ENCODE measurements around the gene PRUNE1. TPM values are rescaled to one million over a fixed set of nuclear protein-coding genes. Genes with fewer than 3 reads are reported as not detected.

The PRUNE1 gene
- total RNA-seq, 2 experiments from 2014 or later = 18.8 to 20.8 TPM

GRCh38 chr1:151055581-151055980 is 47.3 kb downstream of the PRUNE1 start:
- H3K9me2 ChIP-seq (ENCODE audit: insufficient read depth, low read length) = no peaks in the 10 kb centered on the region
- no TSS peak for BruUV-seq (replicated peaks)
- no peak for DNase-seq (ENCODE audit: low spot score)
- ChIA-PET POLR2A (interaction anchor here (0.6 kb wide), 1 partner anchor 10 kb away, joined by 3 read pairs; no protein-coding TSS in a partner anchor), CTCF (ENCODE audit: unreplicated experiment) (no interaction called here)
- H3K9me3 ChIP-seq (ENCODE audit: low read length) = no peaks in the 10 kb centered on the region
- peaks cover 24% of the 10 kb centered on the region for H3K4me1 ChIP-seq (ENCODE audit: insufficient read depth, low read length, poor library complexity, severe bottlenecking)
- peaks cover 77% of the 10 kb centered on the region for H3K36me3 ChIP-seq (ENCODE audit: insufficient read depth, low read length)
- no peak overlapping the region for H3K4me3 ChIP-seq (ENCODE audit: low read depth, low read length, poor library complexity, severe bottlenecking)
- no peak overlapping the region for H3K4me2 ChIP-seq (ENCODE audit: low read length)
- TF ChIP-seq CTCF (conservative IDR thresholded peaks at IDR 0.05; ENCODE audit: low read length) = no peak
- no peak for TF ChIP-seq EZH2phosphoT487 (IDR thresholded peaks at IDR 0.05; ENCODE audit: borderline replicate concordance, low read depth, low read length)
- H3K79me2 ChIP-seq (ENCODE audit: insufficient read depth, low read depth, low read length) = peaks cover 44% of the 10 kb centered on the region
- H3K27ac ChIP-seq (ENCODE audit: low read depth, low read length, poor library complexity, severe bottlenecking) = no peak overlapping the region
- no peak overlapping the region for H2AFZ ChIP-seq (ENCODE audit: low read length)
- intact Hi-C loops (cut with micrococcal nuclease; ENCODE audit: unreplicated experiment) = loop anchor here (5.0 kb wide), 1 partner anchor 48 kb away; the partner anchor contains the start of genes MINDY1 and PRUNE1
- H4K20me1 ChIP-seq (ENCODE audit: insufficient read depth, low read length) = peaks cover 14% of the 10 kb centered on the region; the same call in 1 of the 2 replicates

GRCh38 chr1:151056149-151056548 is 47.9 kb downstream of the PRUNE1 start:
- BruUV-seq (replicated peaks) = no TSS peak
- Histone ChIP-seq H3K9me2 (ENCODE audit: insufficient read depth, low read length) (no peaks in the 10 kb centered on the region), H2AFZ (ENCODE audit: low read length) (no peak overlapping the region), H4K20me1 (ENCODE audit: insufficient read depth, low read length) (peaks cover 14% of the 10 kb centered on the region; the same call in 1 of the 2 replicates), H3K4me2 (ENCODE audit: low read length) (peak overlapping the region; percentile 85; the same call in 1 of the 2 replicates), H3K4me1 (ENCODE audit: insufficient read depth, low read length, poor library complexity, severe bottlenecking) (peaks cover 28% of the 10 kb centered on the region), H3K4me3 (ENCODE audit: low read depth, low read length, poor library complexity, severe bottlenecking) (no peak overlapping the region), H3K79me2 (ENCODE audit: insufficient read depth, low read depth, low read length) (peaks cover 49% of the 10 kb centered on the region), H3K27ac (ENCODE audit: low read depth, low read length, poor library complexity, severe bottlenecking) (no peak overlapping the region), H3K36me3 (ENCODE audit: insufficient read depth, low read length) (peaks cover 71% of the 10 kb centered on the region), H3K9me3 (ENCODE audit: low read length) (no peaks in the 10 kb centered on the region)
- intact Hi-C loops (cut with micrococcal nuclease; ENCODE audit: unreplicated experiment) = loop anchor here (5.0 kb wide), 1 partner anchor 49 kb away; the partner anchor contains the start of genes MINDY1 and PRUNE1
- TF ChIP-seq CTCF (conservative IDR thresholded peaks at IDR 0.05; ENCODE audit: low read length) (no peak), EZH2phosphoT487 (IDR thresholded peaks at IDR 0.05; ENCODE audit: borderline replicate concordance, low read depth, low read length) (no peak)
- ChIA-PET POLR2A (interaction anchor here (0.6 kb wide), 1 partner anchor 10 kb away, joined by 3 read pairs; no protein-coding TSS in a partner anchor), CTCF (ENCODE audit: unreplicated experiment) (no interaction called here)
- no peak for DNase-seq (ENCODE audit: low spot score)

GRCh38 chr1:151058692-151059091 is 50.4 kb downstream of the PRUNE1 start:
- TSS peak; percentile 49 for BruUV-seq (replicated peaks)
- Histone ChIP-seq H3K4me1 (ENCODE audit: insufficient read depth, low read length, poor library complexity, severe bottlenecking) (peaks cover 38% of the 10 kb centered on the region), H3K9me2 (ENCODE audit: insufficient read depth, low read length) (no peaks in the 10 kb centered on the region), H3K79me2 (ENCODE audit: insufficient read depth, low read depth, low read length) (peaks cover 65% of the 10 kb centered on the region), H3K27ac (ENCODE audit: low read depth, low read length, poor library complexity, severe bottlenecking) (peak overlapping the region; percentile 68), H2AFZ (ENCODE audit: low read length) (peak overlapping the region; percentile 11; the same call in 1 of the 2 replicates), H4K20me1 (ENCODE audit: insufficient read depth, low read length) (peaks cover 14% of the 10 kb centered on the region; the same call in 1 of the 2 replicates), H3K9me3 (ENCODE audit: low read length) (no peaks in the 10 kb centered on the region), H3K4me2 (ENCODE audit: low read length) (peak overlapping the region; percentile 85), H3K4me3 (ENCODE audit: low read depth, low read length, poor library complexity, severe bottlenecking) (peak overlapping the region; percentile 92), H3K36me3 (ENCODE audit: insufficient read depth, low read length) (peaks cover 46% of the 10 kb centered on the region)
- ChIA-PET CTCF (ENCODE audit: unreplicated experiment) (no interaction called here), POLR2A (interaction anchor here (0.5 to 2.7 kb wide), 5 partner anchors 9 to 710 kb away, joined by 3 to 7 read pairs (median 3); partner anchors contain the start of gene TNFAIP8L2)
- TF ChIP-seq EZH2phosphoT487 (IDR thresholded peaks at IDR 0.05; ENCODE audit: borderline replicate concordance, low read depth, low read length) = no peak
- no peak for TF ChIP-seq CTCF (conservative IDR thresholded peaks at IDR 0.05; ENCODE audit: low read length)
- intact Hi-C loops (cut with micrococcal nuclease; ENCODE audit: unreplicated experiment) = loop anchor here (1.0 to 5.0 kb wide), 2 partner anchors 12 to 51 kb away; partner anchors contain the start of genes GABPB2, MINDY1 and PRUNE1
- peak; percentile 20 for DNase-seq (ENCODE audit: low spot score)

Data from OCI-LY7 (cell line).